HG03196 (cell line): ENCODE data around the gene XRCC1.
"Not testable (repeated sequence)": the region's sequence is repeated elsewhere in the genome, so short reads cannot be mapped to it uniquely, and the experiment has no call there.

Experiments
- ATAC-seq: cut with Tn5 transposase; IDR thresholded peaks from one replicate; pipeline ENCODE4 v1.9.1; 2021; ENCODE audit not compliant: unreplicated experiment

XRCC1 gene

GRCh38 chr19:43599635-43600295 lies 24.4 kb upstream of the XRCC1 start:
- no peak for ATAC-seq

GRCh38 chr19:43598445-43599240 lies 23.3 kb upstream of the XRCC1 start:
- no peak for ATAC-seq

GRCh38 chr19:43597876-43598275 lies 22.5 kb upstream of the XRCC1 start:
- ATAC-seq = no peak

GRCh38 chr19:43596842-43597461 lies 21.6 kb upstream of the XRCC1 start:
- ATAC-seq = no peak

- ATAC-seq = peak; percentile 71
These were observed 20.9 kb upstream of the XRCC1 start, which contains the start of the genes IRGQ and ZNF576 for GRCh38 chr19:43595999-43596841. Gene IRGQ, minus strand, starts transcription at chr19:43596134. Its CDS starts 796 bp downstream, at chr19:43595338. Gene ZNF576, plus strand, starts transcription at chr19:43596595. Its CDS starts 514 bp downstream, at chr19:43597109.

GRCh38 chr19:43595605-43595998 lies 20.3 kb upstream of the XRCC1 start:
- peak; percentile 1 for ATAC-seq

GRCh38 chr19:43594710-43595604 lies 19.6 kb upstream of the XRCC1 start:
- no peak for ATAC-seq

- ATAC-seq = no peak
These were observed 18.9 kb upstream of the XRCC1 start for GRCh38 chr19:43594081-43594697.

- no peak for ATAC-seq
These were observed 17.5 kb upstream of the XRCC1 start for GRCh38 chr19:43592800-43593350.

GRCh38 chr19:43591904-43592772 lies 16.8 kb upstream of the XRCC1 start:
- ATAC-seq = no peak

- ATAC-seq = no peak
These were observed 14.4 kb upstream of the XRCC1 start for GRCh38 chr19:43589678-43590077.

GRCh38 chr19:43589277-43589676 lies 13.9 kb upstream of the XRCC1 start:
- no peak for ATAC-seq

GRCh38 chr19:43587029-43587428 lies 11.7 kb upstream of the XRCC1 start:
- not testable (repeated sequence) for ATAC-seq

- ATAC-seq = no peak
These were observed 11.0 kb upstream of the XRCC1 start for GRCh38 chr19:43586346-43586745.

GRCh38 chr19:43584484-43584883 lies 9.2 kb upstream of the XRCC1 start:
- no peak for ATAC-seq

GRCh38 chr19:43582495-43582894 lies 7.2 kb upstream of the XRCC1 start:
- no peak for ATAC-seq

- ATAC-seq = no peak
These were observed 6.1 kb upstream of the XRCC1 start for GRCh38 chr19:43581467-43581866.

- ATAC-seq = no peak
These were observed 3.5 kb upstream of the XRCC1 start for GRCh38 chr19:43578787-43579186.
